Endodermal cell (in vitro differentiated cells): ENCODE results near the gene SIGLEC6. TPM values are rescaled to one million over a fixed set of nuclear protein-coding genes. Genes with fewer than 3 reads are reported as not detected.
A peak's percentile ranks its signal among the peaks of the same experiment; 100 is the strongest.

Experiments
- DNase-seq: peaks from one replicate; pipeline ENCODE4 v3.0.0-alpha.2; 2017
- H3K27ac ChIP-seq: 2 replicates; pipeline ENCODE4 v1.5.1; 2013; ENCODE audit warnings: mild to moderate bottlenecking, low read depth, low read length, moderate library complexity
- H3K27me3 ChIP-seq: 2 replicates; pipeline ENCODE4 v1.6.1; 2013; ENCODE audit warnings: mild to moderate bottlenecking, low read length, moderate library complexity; ENCODE audit not compliant: insufficient read depth, control insufficient read depth, poor library complexity, severe bottlenecking
- H3K36me3 ChIP-seq: 2 replicates; pipeline ENCODE4 v1.7.0; 2013; ENCODE audit warnings: mild to moderate bottlenecking, low read length, moderate library complexity; ENCODE audit not compliant: control insufficient read depth, insufficient read depth
- H3K4me1 ChIP-seq: one replicate; pipeline ENCODE4 v1.7.0; 2013; ENCODE audit warnings: low read length; ENCODE audit not compliant: control insufficient read depth, insufficient read depth
- H3K4me3 ChIP-seq: 2 replicates; pipeline ENCODE4 v1.5.1; 2013; ENCODE audit warnings: mild to moderate bottlenecking, low read length, moderate library complexity
- H3K9ac ChIP-seq: 2 replicates; pipeline ENCODE4 v1.6.1; 2013; ENCODE audit warnings: mild to moderate bottlenecking, low read length, moderate library complexity; ENCODE audit not compliant: poor library complexity, severe bottlenecking; ENCODE audit errors: extremely low read depth
- H3K9me3 ChIP-seq: 2 replicates; pipeline ENCODE4 v1.6.1; 2013; ENCODE audit warnings: mild to moderate bottlenecking, low read length, moderate library complexity; ENCODE audit not compliant: control insufficient read depth
- H3K27ac Mint-ChIP-seq: 2 replicates; pipeline ENCODE4 v1.8.0; 2020; ENCODE audit warnings: mixed read lengths
- H3K27me3 Mint-ChIP-seq: 2 replicates; pipeline ENCODE4 v1.8.0; 2021; ENCODE audit warnings: mild to moderate bottlenecking, mixed read lengths; ENCODE audit not compliant: insufficient read depth
- H3K36me3 Mint-ChIP-seq: 2 replicates; pipeline ENCODE4 v1.8.0; 2020; ENCODE audit warnings: low read depth, mixed read lengths
- H3K4me1 Mint-ChIP-seq: 2 replicates; pipeline ENCODE4 v1.8.0; 2020; ENCODE audit warnings: mixed read lengths
- H3K4me3 Mint-ChIP-seq: 2 replicates; pipeline ENCODE4 v1.8.0; 2020; ENCODE audit warnings: mild to moderate bottlenecking, moderate library complexity, mixed read lengths
- H3K9me3 Mint-ChIP-seq: 2 replicates; pipeline ENCODE4 v1.8.0; 2020; ENCODE audit warnings: mild to moderate bottlenecking, mixed read lengths
- CTCF ChIP-seq: fragments of 200-600 bp; sonication (generic); conservative IDR thresholded peaks from 2 replicates; pipeline ENCODE4 v1.5.0; 2021; ENCODE audit warnings: antibody characterized with exemption, mild to moderate bottlenecking
- WGBS, 2 experiments: methylation state at CpG; one replicate each; pipeline versions ENCODE4 v1.1.5 to v1.1.7; 2013; ENCODE audit warnings: missing lambda C conversion rate in 2 of 2, mixed read lengths in 1 of 2; ENCODE audit not compliant: insufficient coverage in 1 of 2, insufficient read length in 1 of 2; 5-methylcytosine and 5-hydroxymethylcytosine counted together
- total RNA-seq, 2 donors: library from RNA; stranded (reverse); fragmentation: NEBNext Ultra II Directional in 1 of 2; extraction: Animal tissue kit (Norgen Biotek cat#: 25700) in 1 of 2; gene quantifications; 2 replicates in 1 of 2; 3 replicates in 1 of 2; pipeline ENCODE4 v1.2.1, GENCODE V29; 2021

The SIGLEC6 gene
- total RNA-seq, 2 donors from 2014 or later = 0.26 TPM; not detected in 1

GRCh38 chr19:51485960-51486660 is 45.4 kb downstream of the SIGLEC6 start:
- TF ChIP-seq CTCF = no peak
- no peak overlapping the region for H3K27ac ChIP-seq
- Mint-ChIP-seq H3K4me1 (no peaks in the 10 kb centered on the region), H3K27ac (no peak overlapping the region), H3K36me3 (no peaks in the 10 kb centered on the region), H3K4me3 (no peak overlapping the region), H3K27me3 (peaks cover 20% of the 10 kb centered on the region), H3K9me3 (peaks cover 4% of the 10 kb centered on the region)
- H3K9ac ChIP-seq = no peak overlapping the region
- 66 to 75% methylated on average over 4 to 5 of the region's 5 CpGs for WGBS, 2 experiments
- no peaks in the 10 kb centered on the region for H3K27me3 ChIP-seq
- DNase-seq = no peak
- H3K36me3 ChIP-seq = no peaks in the 10 kb centered on the region
- H3K4me3 ChIP-seq = no peak overlapping the region
- H3K4me1 ChIP-seq = no peaks in the 10 kb centered on the region
- H3K9me3 ChIP-seq = no peaks in the 10 kb centered on the region

GRCh38 chr19:51480590-51480989 is 50.9 kb downstream of the SIGLEC6 start:
- H3K36me3 Mint-ChIP-seq = no peaks in the 10 kb centered on the region
- 52 to 55% methylated on average over 5 to 8 of the region's 8 CpGs for WGBS, 2 experiments
- peaks cover 21% of the 10 kb centered on the region for H3K27me3 Mint-ChIP-seq
- no peaks in the 10 kb centered on the region for H3K9me3 Mint-ChIP-seq
- H3K36me3 ChIP-seq = no peaks in the 10 kb centered on the region
- H3K4me1 Mint-ChIP-seq = no peaks in the 10 kb centered on the region
- no peaks in the 10 kb centered on the region for H3K9me3 ChIP-seq
- TF ChIP-seq CTCF = no peak
- H3K27ac ChIP-seq = no peak overlapping the region
- H3K4me1 ChIP-seq = no peaks in the 10 kb centered on the region
- no peak overlapping the region for H3K4me3 ChIP-seq
- no peak overlapping the region for H3K9ac ChIP-seq
- no peak overlapping the region for H3K4me3 Mint-ChIP-seq
- DNase-seq = peak; percentile 80
- H3K27ac Mint-ChIP-seq = no peak overlapping the region
- no peaks in the 10 kb centered on the region for H3K27me3 ChIP-seq

DNA sequence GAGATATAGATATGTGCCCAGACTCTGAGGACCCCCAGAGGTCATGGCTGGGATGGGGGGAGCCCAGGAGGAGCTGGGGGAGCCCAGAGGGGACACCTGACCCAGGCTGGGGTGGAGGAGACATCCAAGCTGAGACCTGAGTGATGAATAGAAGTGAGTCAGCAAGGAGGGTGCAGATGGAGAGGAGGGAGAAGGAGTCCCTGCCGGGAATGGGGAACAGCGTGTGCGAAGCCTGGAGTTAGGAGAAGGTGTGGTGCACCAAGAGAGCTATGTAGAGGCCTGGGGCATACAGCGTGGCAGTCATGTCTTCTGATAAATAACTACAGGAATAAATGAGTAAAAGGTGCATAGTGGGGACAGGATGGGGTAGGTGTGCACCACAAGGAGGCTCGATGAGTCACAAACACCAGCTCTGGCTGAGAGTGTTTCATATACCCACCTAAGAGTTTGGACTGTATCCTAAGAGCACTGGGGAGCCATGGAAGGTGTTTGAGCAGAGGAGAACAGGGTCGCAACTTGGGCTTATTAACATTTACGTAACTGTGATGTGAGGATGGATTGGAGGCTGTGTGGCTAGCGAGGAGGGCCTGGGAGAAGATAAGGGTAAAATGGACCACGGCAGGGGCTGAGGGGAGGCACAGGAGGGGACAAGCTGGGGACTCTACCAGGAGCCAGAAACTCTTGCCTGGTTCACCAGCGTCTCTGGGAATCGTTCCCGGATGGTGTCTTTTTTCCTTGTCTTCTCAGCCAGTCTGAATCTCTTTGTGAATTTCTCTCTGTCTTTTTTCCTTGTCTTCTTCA is 51.7 kb downstream of the SIGLEC6 start:
- peaks cover 21% of the 10 kb centered on the region for H3K27me3 Mint-ChIP-seq
- H3K4me3 ChIP-seq = no peak overlapping the region
- no peak for TF ChIP-seq CTCF
- WGBS, 2 experiments = 73 to 79% methylated on average over 9 to 12 of the region's 12 CpGs
- H3K9me3 Mint-ChIP-seq = no peaks in the 10 kb centered on the region
- no peaks in the 10 kb centered on the region for H3K9me3 ChIP-seq
- no peaks in the 10 kb centered on the region for H3K36me3 Mint-ChIP-seq
- no peak overlapping the region for H3K27ac Mint-ChIP-seq
- no peaks in the 10 kb centered on the region for H3K4me1 Mint-ChIP-seq
- H3K4me3 Mint-ChIP-seq = no peak overlapping the region
- no peaks in the 10 kb centered on the region for H3K27me3 ChIP-seq
- no peak overlapping the region for H3K9ac ChIP-seq
- no peaks in the 10 kb centered on the region for H3K4me1 ChIP-seq
- DNase-seq = no peak
- no peak overlapping the region for H3K27ac ChIP-seq
- H3K36me3 ChIP-seq = no peaks in the 10 kb centered on the region
